Activated CD4-positive, CD25-positive, alpha-beta regulatory T cell treated with anti-CD3 and anti-CD28 coated beads, Interleukin-2, amount 50 U/mL, for 16 hours (primary cell): ENCODE data around the gene NKX1-1.

ENCODE experiments used
- DNase-seq: peaks from one replicate; pipeline ENCODE4 v3.0.0-alpha.2; 2020; ENCODE audit warnings: low read depth, low spot score

NKX1-1 gene

GRCh38 chr4:1416948-1417260 lies 10.7 kb upstream of the NKX1-1 start:
- no peak for DNase-seq

GRCh38 chr4:1416051-1416947 lies 10.1 kb upstream of the NKX1-1 start:
- DNase-seq, result no peak

- no peak for DNase-seq
These were observed 9.4 kb upstream of the NKX1-1 start for GRCh38 chr4:1415681-1415981.

GRCh38 chr4:1414831-1415680 lies 8.8 kb upstream of the NKX1-1 start:
- DNase-seq, result no peak

GRCh38 chr4:1413687-1414479 lies 7.6 kb upstream of the NKX1-1 start:
- DNase-seq, result no peak

GRCh38 chr4:1413204-1413663 lies 7.0 kb upstream of the NKX1-1 start:
- no peak for DNase-seq

GRCh38 chr4:1412376-1413203 lies 6.3 kb upstream of the NKX1-1 start:
- DNase-seq, result no peak

- DNase-seq, result no peak
These were observed 5.5 kb upstream of the NKX1-1 start for GRCh38 chr4:1411436-1412375.

GRCh38 chr4:1410491-1411325 lies 4.5 kb upstream of the NKX1-1 start:
- no peak for DNase-seq

- no peak for DNase-seq
These were observed 3.5 kb upstream of the NKX1-1 start for GRCh38 chr4:1409491-1410425.

- no peak for DNase-seq
These were observed 2.8 kb upstream of the NKX1-1 start for GRCh38 chr4:1409079-1409478.

GRCh38 chr4:1408418-1408817 lies 2.2 kb upstream of the NKX1-1 start:
- no peak for DNase-seq

GRCh38 chr4:1407657-1408333 lies 1.6 kb upstream of the NKX1-1 start:
- DNase-seq, result no peak

- DNase-seq, result no peak
These were observed 877 bp upstream of the NKX1-1 start for GRCh38 chr4:1406981-1407656.

GRCh38 chr4:1405636-1406393 lies 427 bp downstream of the NKX1-1 start:
- no peak for DNase-seq

GRCh38 chr4:1405254-1405635 lies 997 bp downstream of the NKX1-1 start:
- no peak for DNase-seq
